ENCODE results near the gene ERGIC3.
"Not testable (repeated sequence)": the region's sequence is repeated elsewhere in the genome, so short reads cannot be mapped to it uniquely, and the experiment has no call there.

Gene ERGIC3

GRCh38 chr20:35518955-35519354 is 22.9 kb upstream of the ERGIC3 start:
- DNase-seq (ENCODE audit: low spot score), result no peak

GRCh38 chr20:35523298-35523888 is 18.5 kb upstream of the ERGIC3 start:
- DNase-seq (ENCODE audit: low spot score), result peak; percentile 17

- no peak for DNase-seq (ENCODE audit: low spot score)
Observed at GRCh38 chr20:35525639-35526038, 16.2 kb upstream of the ERGIC3 start.

- no peak for DNase-seq (ENCODE audit: low spot score)
Observed at GRCh38 chr20:35527122-35527769, 14.6 kb upstream of the ERGIC3 start.

GRCh38 chr20:35529552-35529951 is 12.3 kb upstream of the ERGIC3 start, which contains the start of gene C20orf173:
C20orf173 (minus strand) TSS chr20:35529652; CDS start chr20:35529373, 279 bp downstream.
- no peak for DNase-seq (ENCODE audit: low spot score)

- peak; percentile 36 for DNase-seq (ENCODE audit: low spot score)
Observed at GRCh38 chr20:35539756-35540212, 2.1 kb upstream of the ERGIC3 start.

- no peak for DNase-seq (ENCODE audit: low spot score)
Observed at GRCh38 chr20:35541118-35541782, 628 bp upstream of the ERGIC3 start.

- no peak for DNase-seq (ENCODE audit: low spot score)
Observed at GRCh38 chr20:35542990-35543389, 1.1 kb downstream of the ERGIC3 start.

- no peak for DNase-seq (ENCODE audit: low spot score)
Observed at GRCh38 chr20:35544436-35544835, 2.6 kb downstream of the ERGIC3 start.

GRCh38 chr20:35544941-35545340 is 3.1 kb downstream of the ERGIC3 start:
- not testable (repeated sequence) for DNase-seq (ENCODE audit: low spot score)

GRCh38 chr20:35546127-35546526 is 4.2 kb downstream of the ERGIC3 start:
- no peak for DNase-seq (ENCODE audit: low spot score)

GRCh38 chr20:35547329-35547728 is 5.5 kb downstream of the ERGIC3 start:
- no peak for DNase-seq (ENCODE audit: low spot score)

GRCh38 chr20:35551503-35551902 is 9.6 kb downstream of the ERGIC3 start:
- DNase-seq (ENCODE audit: low spot score), result no peak

GRCh38 chr20:35552914-35553313 is 11.0 kb downstream of the ERGIC3 start:
- DNase-seq (ENCODE audit: low spot score), result no peak

- DNase-seq (ENCODE audit: low spot score), result not testable (repeated sequence)
Observed at GRCh38 chr20:35555461-35555860, 13.6 kb downstream of the ERGIC3 start.

- DNase-seq (ENCODE audit: low spot score), result no peak
Observed at GRCh38 chr20:35555951-35556645, 14.2 kb downstream of the ERGIC3 start.

- DNase-seq (ENCODE audit: low spot score), result no peak
Observed at GRCh38 chr20:35556871-35557270, 15.0 kb downstream of the ERGIC3 start.

- no peak for DNase-seq (ENCODE audit: low spot score)
Observed at GRCh38 chr20:35558451-35558850, 16.6 kb downstream of the ERGIC3 start.

- no peak for DNase-seq (ENCODE audit: low spot score)
Observed at GRCh38 chr20:35559042-35559693, 17.3 kb downstream of the ERGIC3 start.

- no peak for DNase-seq (ENCODE audit: low spot score)
Observed at GRCh38 chr20:35560105-35560511, 18.2 kb downstream of the ERGIC3 start.

GRCh38 chr20:35560541-35560940 is 18.7 kb downstream of the ERGIC3 start:
- DNase-seq (ENCODE audit: low spot score), result no peak

GRCh38 chr20:35561268-35561667 is 19.4 kb downstream of the ERGIC3 start:
- DNase-seq (ENCODE audit: low spot score), result no peak

Data from activated CD4-positive, alpha-beta T cell treated with anti-CD3 and anti-CD28 coated beads, Interleukin-2, Interleukin-4, amounts not matched to agents 100 ng/mL and 50 ng/mL, durations not matched to agents 16 hours and 8 hours (primary cell).